Measurements from ENCODE around the gene TMEM100. TPM values are rescaled to one million over a fixed set of nuclear protein-coding genes. Genes with fewer than 3 reads are reported as not detected.

Gene TMEM100
- total RNA-seq, 1 donor from 2014 or later: 5.3 TPM

DNA sequence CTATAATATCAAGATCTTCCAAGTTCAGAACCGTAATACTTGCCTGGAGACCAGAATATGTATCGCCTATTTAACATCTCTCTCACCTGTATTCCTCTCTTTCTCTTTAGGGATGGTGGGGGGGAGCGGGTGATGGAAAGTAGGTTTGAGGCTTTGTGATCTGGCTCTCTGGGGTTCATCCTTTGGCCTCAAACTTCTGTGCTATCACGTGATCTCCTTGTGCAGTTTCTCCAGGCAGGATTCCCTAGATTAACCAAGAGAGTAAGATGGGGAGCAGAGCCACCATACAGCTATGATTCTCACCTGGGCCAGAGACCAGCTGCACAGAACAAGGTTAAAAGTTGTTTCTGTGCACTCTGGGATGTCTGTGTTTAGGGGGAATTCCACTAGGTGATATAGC, 5.2 kb downstream of the TMEM100 start:
- TF ChIP-seq, protein P1, sequence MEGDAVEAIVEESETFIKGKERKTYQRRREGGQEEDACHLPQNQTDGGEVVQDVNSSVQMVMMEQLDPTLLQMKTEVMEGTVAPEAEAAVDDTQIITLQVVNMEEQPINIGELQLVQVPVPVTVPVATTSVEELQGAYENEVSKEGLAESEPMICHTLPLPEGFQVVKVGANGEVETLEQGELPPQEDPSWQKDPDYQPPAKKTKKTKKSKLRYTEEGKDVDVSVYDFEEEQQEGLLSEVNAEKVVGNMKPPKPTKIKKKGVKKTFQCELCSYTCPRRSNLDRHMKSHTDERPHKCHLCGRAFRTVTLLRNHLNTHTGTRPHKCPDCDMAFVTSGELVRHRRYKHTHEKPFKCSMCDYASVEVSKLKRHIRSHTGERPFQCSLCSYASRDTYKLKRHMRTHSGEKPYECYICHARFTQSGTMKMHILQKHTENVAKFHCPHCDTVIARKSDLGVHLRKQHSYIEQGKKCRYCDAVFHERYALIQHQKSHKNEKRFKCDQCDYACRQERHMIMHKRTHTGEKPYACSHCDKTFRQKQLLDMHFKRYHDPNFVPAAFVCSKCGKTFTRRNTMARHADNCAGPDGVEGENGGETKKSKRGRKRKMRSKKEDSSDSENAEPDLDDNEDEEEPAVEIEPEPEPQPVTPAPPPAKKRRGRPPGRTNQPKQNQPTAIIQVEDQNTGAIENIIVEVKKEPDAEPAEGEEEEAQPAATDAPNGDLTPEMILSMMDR (IDR thresholded peaks at IDR 0.05): no peak
- no peaks in the 10 kb centered on the region for H3K9me3 Mint-ChIP-seq (ENCODE audit: low read depth)
- no peak overlapping the region for H3K4me3 Mint-ChIP-seq (ENCODE audit: unreplicated experiment)
- H3K4me1 Mint-ChIP-seq (ENCODE audit: low read depth): peaks cover 15% of the 10 kb centered on the region
- H3K27me3 Mint-ChIP-seq (ENCODE audit: low read depth): no peaks in the 10 kb centered on the region
- H3K27ac Mint-ChIP-seq (ENCODE audit: unreplicated experiment): no peak overlapping the region
- peaks cover 3% of the 10 kb centered on the region for H3K36me3 Mint-ChIP-seq (ENCODE audit: low read depth)
- no peak for DNase-seq (ENCODE audit: low spot score)

DNA sequence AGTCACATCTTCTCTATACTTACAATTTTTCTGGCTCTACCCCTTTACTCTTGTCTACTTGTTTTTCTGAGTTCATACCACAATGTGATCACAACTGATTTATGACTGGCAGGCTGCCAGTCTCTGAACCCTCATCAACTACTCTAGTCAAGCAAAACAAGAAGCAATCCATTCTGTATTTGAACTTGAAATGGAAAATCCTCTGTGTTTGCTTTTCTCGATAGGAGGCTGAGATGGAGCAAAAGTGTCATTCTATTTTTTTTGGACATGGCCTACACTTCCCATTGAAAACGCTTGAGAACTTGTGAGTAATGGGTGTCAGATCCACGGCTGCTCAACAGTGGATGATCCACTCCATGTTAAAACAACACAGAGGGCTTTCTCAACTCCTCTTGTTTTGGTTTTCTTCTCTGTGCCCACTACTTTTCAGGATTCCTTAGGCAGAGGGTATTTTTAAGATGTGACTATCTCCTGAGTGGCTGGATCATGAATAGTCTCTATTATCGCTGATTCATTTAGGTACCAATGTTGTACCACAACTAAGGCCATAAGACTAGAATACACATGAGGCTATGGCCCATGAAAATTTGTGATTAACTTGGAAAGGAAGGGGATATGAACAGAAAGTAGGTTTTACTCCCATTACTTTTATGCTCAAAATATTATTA, 11.7 kb downstream of the TMEM100 start:
- Mint-ChIP-seq H3K27me3 (ENCODE audit: low read depth) (peaks cover 5% of the 10 kb centered on the region), H3K4me1 (ENCODE audit: low read depth) (peaks cover 12% of the 10 kb centered on the region), H3K36me3 (ENCODE audit: low read depth) (no peaks in the 10 kb centered on the region), H3K27ac (ENCODE audit: unreplicated experiment) (no peak overlapping the region), H3K9me3 (ENCODE audit: low read depth) (no peaks in the 10 kb centered on the region), H3K4me3 (ENCODE audit: unreplicated experiment) (no peak overlapping the region)
- DNase-seq (ENCODE audit: low spot score): no peak
- TF ChIP-seq, protein P1 (IDR thresholded peaks at IDR 0.05): no peak

DNA sequence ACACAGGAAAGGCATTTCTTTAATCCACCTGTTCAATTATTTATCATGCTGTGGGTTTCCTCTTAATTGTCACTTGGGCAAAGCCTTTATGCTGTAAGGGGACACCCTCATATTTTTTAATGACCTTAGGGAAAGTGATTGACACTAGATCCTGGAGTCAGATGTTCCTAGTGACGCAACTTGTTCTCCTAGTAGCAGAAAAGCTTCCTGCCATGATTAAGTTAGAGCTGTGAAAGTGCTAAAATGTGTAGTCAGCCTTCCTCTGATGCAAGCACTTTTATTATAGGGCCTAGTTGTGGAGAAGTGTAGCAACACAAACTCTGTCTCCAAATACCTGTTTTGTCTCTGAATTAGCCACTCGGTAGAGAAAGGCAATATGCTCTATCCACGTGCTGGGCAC, 12.3 kb downstream of the TMEM100 start:
- no peaks in the 10 kb centered on the region for H3K36me3 Mint-ChIP-seq (ENCODE audit: low read depth)
- H3K27ac Mint-ChIP-seq (ENCODE audit: unreplicated experiment): no peak overlapping the region
- peaks cover 5% of the 10 kb centered on the region for H3K27me3 Mint-ChIP-seq (ENCODE audit: low read depth)
- peaks cover 12% of the 10 kb centered on the region for H3K4me1 Mint-ChIP-seq (ENCODE audit: low read depth)
- no peak for DNase-seq (ENCODE audit: low spot score)
- no peak overlapping the region for H3K4me3 Mint-ChIP-seq (ENCODE audit: unreplicated experiment)
- no peaks in the 10 kb centered on the region for H3K9me3 Mint-ChIP-seq (ENCODE audit: low read depth)
- TF ChIP-seq, protein P1 (IDR thresholded peaks at IDR 0.05): no peak

DNA sequence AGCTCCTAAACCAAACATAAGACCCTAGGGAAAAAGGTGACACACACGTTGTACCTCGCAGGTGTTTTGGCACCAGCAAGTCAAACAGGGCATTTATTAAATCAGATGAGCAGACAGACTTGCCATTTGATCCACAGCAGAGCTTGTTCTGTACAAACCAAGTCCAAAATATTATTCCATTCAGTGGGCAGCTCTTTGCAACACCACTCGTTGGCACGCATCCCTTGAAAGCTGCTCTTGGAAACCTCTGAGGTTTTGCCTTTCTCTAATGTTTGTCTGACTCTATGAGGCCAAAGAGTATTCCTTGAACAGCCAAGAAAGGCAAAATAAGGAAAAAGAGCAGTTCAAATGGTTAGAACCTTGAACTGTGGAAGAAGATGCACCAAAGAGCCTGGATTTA, 12.7 kb downstream of the TMEM100 start:
- peaks cover 5% of the 10 kb centered on the region for H3K27me3 Mint-ChIP-seq (ENCODE audit: low read depth)
- H3K4me1 Mint-ChIP-seq (ENCODE audit: low read depth): peaks cover 12% of the 10 kb centered on the region
- no peaks in the 10 kb centered on the region for H3K36me3 Mint-ChIP-seq (ENCODE audit: low read depth)
- TF ChIP-seq, protein P1 (IDR thresholded peaks at IDR 0.05): no peak
- DNase-seq (ENCODE audit: low spot score): no peak
- no peak overlapping the region for H3K4me3 Mint-ChIP-seq (ENCODE audit: unreplicated experiment)
- H3K9me3 Mint-ChIP-seq (ENCODE audit: low read depth): no peaks in the 10 kb centered on the region
- no peak overlapping the region for H3K27ac Mint-ChIP-seq (ENCODE audit: unreplicated experiment)

DNA sequence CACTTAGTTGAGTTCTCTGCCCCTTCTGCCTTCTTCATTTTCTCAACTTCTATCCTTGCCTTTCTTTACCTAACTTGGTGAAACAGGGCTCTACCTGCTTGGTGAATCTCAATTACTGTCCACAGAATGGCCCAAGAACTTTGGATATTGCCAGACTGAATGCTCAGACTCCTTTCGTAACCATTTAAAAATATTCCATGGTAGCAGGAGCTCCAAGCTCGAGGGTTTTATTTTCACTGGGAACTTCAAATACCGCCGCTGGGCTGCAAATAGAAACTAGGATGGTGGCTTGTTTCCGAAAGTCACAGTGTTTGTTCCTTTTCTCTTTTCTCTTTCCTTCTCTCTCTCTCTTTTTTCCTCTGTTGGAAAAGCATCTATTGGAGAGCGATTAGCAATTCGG, 13.2 kb downstream of the TMEM100 start:
- Mint-ChIP-seq H3K27me3 (ENCODE audit: low read depth) (peaks cover 7% of the 10 kb centered on the region), H3K4me3 (ENCODE audit: unreplicated experiment) (no peak overlapping the region), H3K36me3 (ENCODE audit: low read depth) (no peaks in the 10 kb centered on the region), H3K27ac (ENCODE audit: unreplicated experiment) (no peak overlapping the region), H3K4me1 (ENCODE audit: low read depth) (peaks cover 12% of the 10 kb centered on the region), H3K9me3 (ENCODE audit: low read depth) (no peaks in the 10 kb centered on the region)
- TF ChIP-seq, protein P1 (IDR thresholded peaks at IDR 0.05): no peak
- no peak for DNase-seq (ENCODE audit: low spot score)
